ENCODE data around the gene ZNF236. TPM values are rescaled to one million over a fixed set of nuclear protein-coding genes. Genes with fewer than 3 reads are reported as not detected.
A peak's percentile ranks its signal among the peaks of the same experiment; 100 is the strongest.
"Not testable (repeated sequence)": the region's sequence is repeated elsewhere in the genome, so short reads cannot be mapped to it uniquely, and the experiment has no call there.

The ZNF236 gene
- total and polyA plus RNA-seq, 5 experiments from 2014 or later = 4.6 to 25.6 (median 8.4) TPM

DNA sequence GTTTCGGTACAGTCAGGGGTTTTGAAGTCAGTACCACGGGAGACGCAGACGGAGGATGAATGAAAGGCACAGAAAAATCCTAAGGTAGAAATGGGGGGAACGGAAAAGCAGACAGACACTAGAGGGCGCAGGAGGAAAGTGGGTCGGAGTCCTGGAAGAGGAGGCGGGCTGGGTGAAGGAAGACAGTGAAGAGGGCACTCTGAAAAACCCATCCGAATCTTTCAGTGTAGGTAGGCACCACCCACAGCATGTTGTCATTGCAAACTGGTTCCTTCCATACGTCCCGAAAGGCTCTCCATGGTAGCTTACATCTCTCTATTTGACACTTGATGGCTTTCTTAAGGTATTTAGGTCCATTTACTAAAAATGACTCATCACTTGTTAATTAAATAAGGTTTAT, 18.5 kb upstream of the ZNF236 start:
- Mint-ChIP-seq H3K4me1 (peaks cover 10 to 18% (median 11%) of the 10 kb centered on the region in 4 donors), H3K9me3 (no peaks in the 10 kb centered on the region), H3K4me3 (peak overlapping the region in 8 of 10 donors; percentile 4 to 55 (median 26)), H3K27ac (peak overlapping the region in 2 of 10 donors; percentile 1 to 17), H3K36me3 (peaks cover 0 to 12% (median 8%) of the 10 kb centered on the region in 3 donors), H3K27me3 (peaks cover 3 to 14% (median 7%) of the 10 kb centered on the region in 5 donors)
- ATAC-seq (peak; percentile 85 to 87), DNase-seq (peak; percentile 50 to 78 (median 66))
- POLR2A ChIA-PET = interaction anchor here (1.1 kb wide), 1 partner anchor 82 kb away, joined by 3 read pairs; no protein-coding TSS in a partner anchor

DNA sequence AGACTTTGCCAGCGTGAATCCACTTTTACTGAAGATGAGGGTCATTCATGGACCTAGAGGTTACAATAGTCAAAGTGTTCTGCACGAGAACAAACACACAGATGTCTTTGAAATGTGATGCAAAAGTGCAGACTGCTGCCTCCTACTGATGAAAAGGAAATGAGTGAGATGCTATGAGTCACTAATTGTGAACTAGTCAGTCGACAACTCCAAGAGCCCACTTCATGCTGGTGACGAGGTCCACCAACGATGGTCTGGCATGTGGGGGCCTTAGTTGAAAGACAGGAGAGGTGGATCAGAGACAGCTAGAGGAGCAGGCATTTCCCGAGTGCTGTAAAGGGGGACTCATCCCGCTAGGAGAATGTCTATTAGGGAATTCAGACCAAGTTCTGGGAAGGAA, 17.1 kb upstream of the ZNF236 start:
- H3K27ac Mint-ChIP-seq = peak overlapping the region in 1 of 10 donors; percentile 29
- peaks cover 10 to 18% (median 11%) of the 10 kb centered on the region in 4 donors for H3K4me1 Mint-ChIP-seq
- peaks cover 0 to 7% (median 4%) of the 10 kb centered on the region in 5 donors for H3K27me3 Mint-ChIP-seq
- no peak for ATAC-seq
- H3K9me3 Mint-ChIP-seq = no peaks in the 10 kb centered on the region
- peaks cover 0 to 16% (median 6%) of the 10 kb centered on the region in 3 donors for H3K36me3 Mint-ChIP-seq
- POLR2A ChIA-PET = no interaction called here
- no peak overlapping the region for H3K4me3 Mint-ChIP-seq
- no peak for DNase-seq

DNA sequence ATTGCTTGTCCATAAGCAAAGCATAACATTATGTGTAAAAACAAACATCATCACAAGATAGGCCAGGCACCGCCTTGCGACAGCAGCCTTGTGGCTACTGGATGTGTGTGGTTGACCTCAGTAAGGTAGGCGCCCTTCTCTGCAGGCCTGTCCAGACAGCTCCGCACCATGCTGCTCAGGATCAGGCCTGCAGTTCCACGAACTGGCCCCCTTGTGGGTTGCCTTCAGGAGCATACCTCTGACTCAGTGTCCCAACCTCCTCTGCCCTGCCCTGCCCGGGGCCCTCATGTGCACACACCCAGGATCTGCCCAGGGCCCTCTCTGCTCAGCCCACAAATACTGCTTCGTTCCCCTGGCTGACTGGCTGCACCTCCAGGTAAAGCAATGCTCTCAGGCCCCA, 16.1 kb upstream of the ZNF236 start:
- ATAC-seq (no peak), DNase-seq (no peak)
- H3K27ac Mint-ChIP-seq = no peak overlapping the region
- peaks cover 0 to 16% (median 6%) of the 10 kb centered on the region in 3 donors for H3K36me3 Mint-ChIP-seq
- H3K4me3 Mint-ChIP-seq = no peak overlapping the region
- H3K4me1 Mint-ChIP-seq = peaks cover 10 to 16% (median 11%) of the 10 kb centered on the region in 4 donors
- no peaks in the 10 kb centered on the region for H3K9me3 Mint-ChIP-seq
- H3K27me3 Mint-ChIP-seq = peaks cover 0 to 5% (median 0%) of the 10 kb centered on the region in 5 donors
- POLR2A ChIA-PET = no interaction called here

DNA sequence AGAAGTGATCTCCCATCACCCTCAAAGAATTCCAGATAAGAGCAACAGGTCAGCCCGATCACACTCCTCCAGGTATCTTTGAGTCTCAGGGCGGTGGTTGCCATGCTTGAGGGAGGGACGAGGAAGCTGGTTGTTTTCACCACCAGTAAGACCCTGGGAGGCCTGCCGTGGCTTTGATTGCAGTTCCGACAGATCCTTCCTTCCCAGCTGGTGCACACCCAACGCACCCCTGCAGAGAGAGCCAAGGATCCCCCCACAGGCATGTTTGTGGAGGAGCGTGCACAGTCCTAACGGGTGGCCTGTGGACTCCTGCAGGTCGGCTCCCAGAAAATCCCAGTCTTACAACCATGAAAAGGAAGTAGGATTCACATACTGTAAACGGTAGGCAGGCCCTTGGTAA, 13.8 kb upstream of the ZNF236 start:
- H3K36me3 Mint-ChIP-seq = peaks cover 0 to 18% (median 10%) of the 10 kb centered on the region in 3 donors
- POLR2A ChIA-PET = interaction anchor here (0.7 kb wide), 1 partner anchor 621 kb away, joined by 6 read pairs; no protein-coding TSS in a partner anchor
- peaks cover 4 to 5% (median 5%) of the 10 kb centered on the region in 4 donors for H3K4me1 Mint-ChIP-seq
- DNase-seq (no peak), ATAC-seq (no peak)
- H3K27ac Mint-ChIP-seq = no peak overlapping the region
- H3K4me3 Mint-ChIP-seq = no peak overlapping the region
- no peaks in the 10 kb centered on the region for H3K9me3 Mint-ChIP-seq
- H3K27me3 Mint-ChIP-seq = no peaks in the 10 kb centered on the region

DNA sequence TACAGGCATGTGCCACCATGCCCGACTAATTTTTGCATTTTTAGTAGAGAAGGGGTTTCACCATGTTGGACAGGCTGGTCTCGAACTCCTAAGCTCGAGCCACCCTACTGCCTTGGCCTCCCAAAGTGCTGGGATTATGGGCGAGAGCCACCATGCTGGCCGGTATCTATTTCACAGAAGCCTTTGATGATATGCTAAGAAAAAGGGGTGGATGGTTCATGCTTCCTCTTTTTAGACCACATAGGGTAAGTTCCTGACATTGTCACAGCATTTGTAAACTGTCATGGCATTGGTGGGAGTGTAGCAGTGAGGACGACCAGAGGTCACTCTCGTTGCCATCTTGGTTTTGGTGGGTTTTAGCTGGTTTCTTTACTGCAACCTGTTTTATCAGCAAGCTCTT, 10.8 kb upstream of the ZNF236 start:
- H3K4me3 Mint-ChIP-seq, H3K27ac Mint-ChIP-seq, ATAC-seq, H3K27me3 Mint-ChIP-seq, H3K9me3 Mint-ChIP-seq, DNase-seq, H3K4me1 Mint-ChIP-seq: not testable (repeated sequence)
- peaks cover 0 to 43% (median 15%) of the 10 kb centered on the region in 3 donors for H3K36me3 Mint-ChIP-seq
- POLR2A ChIA-PET = interaction anchor here (0.7 kb wide), 1 partner anchor 193 kb away, joined by 3 read pairs; no protein-coding TSS in a partner anchor

DNA sequence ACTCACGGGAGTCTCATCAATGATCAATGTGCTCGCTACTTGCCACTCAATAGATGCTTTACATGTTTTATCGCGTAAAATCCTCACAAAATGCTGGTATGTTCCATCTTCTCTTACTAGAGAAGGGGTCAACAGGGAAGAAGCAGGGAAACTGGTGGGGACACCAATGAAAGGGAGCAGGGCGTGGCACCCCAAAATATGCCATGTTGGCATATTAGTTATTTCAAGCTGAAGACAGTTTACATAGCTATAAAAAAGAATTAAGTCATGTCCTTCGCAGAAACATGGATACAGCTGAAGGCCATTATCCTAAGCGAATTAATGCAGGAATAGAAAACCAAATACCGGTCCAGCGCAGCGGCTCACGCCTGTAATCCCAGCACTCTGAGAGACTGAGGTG, 8.1 kb upstream of the ZNF236 start:
- POLR2A ChIA-PET = no interaction called here
- no peaks in the 10 kb centered on the region for H3K27me3 Mint-ChIP-seq
- peaks cover 0 to 44% (median 11%) of the 10 kb centered on the region in 3 donors for H3K36me3 Mint-ChIP-seq
- H3K4me3 Mint-ChIP-seq = no peak overlapping the region
- no peak for ATAC-seq
- H3K9me3 Mint-ChIP-seq = no peaks in the 10 kb centered on the region
- no peak for DNase-seq
- peak overlapping the region in 1 of 10 donors; percentile 28 for H3K27ac Mint-ChIP-seq
- peaks cover 10 to 23% (median 15%) of the 10 kb centered on the region in 4 donors for H3K4me1 Mint-ChIP-seq

DNA sequence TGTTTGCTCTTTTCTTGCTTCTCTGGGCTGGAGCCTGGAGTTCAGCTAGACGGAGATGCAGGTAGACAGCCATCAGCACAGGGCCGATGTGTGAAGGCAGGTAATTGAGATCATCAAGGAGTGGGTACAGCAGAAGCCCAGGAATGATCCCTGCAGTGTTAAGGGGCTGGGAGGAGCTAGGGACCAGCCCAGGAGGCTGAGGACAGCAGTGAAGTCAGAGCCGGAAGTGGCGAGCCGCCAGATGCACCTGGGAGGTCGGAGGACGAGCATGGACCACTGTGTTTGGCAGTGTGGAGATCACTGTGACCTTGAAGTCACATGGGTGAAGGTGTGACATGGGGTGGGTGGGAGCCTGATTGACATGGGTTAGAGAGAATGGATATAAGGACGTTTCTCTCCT, 6.2 kb upstream of the ZNF236 start:
- DNase-seq (no peak), ATAC-seq (no peak)
- no peaks in the 10 kb centered on the region for H3K9me3 Mint-ChIP-seq
- no peaks in the 10 kb centered on the region for H3K27me3 Mint-ChIP-seq
- H3K27ac Mint-ChIP-seq = peak overlapping the region in 1 of 10 donors; percentile 30
- H3K4me1 Mint-ChIP-seq = peaks cover 18 to 39% (median 33%) of the 10 kb centered on the region in 4 donors
- H3K4me3 Mint-ChIP-seq = no peak overlapping the region
- POLR2A ChIA-PET = interaction anchor here (0.5 kb wide), 1 partner anchor 127 kb away, joined by 3 read pairs; no protein-coding TSS in a partner anchor
- H3K36me3 Mint-ChIP-seq = peaks cover 0 to 45% (median 11%) of the 10 kb centered on the region in 3 donors

DNA sequence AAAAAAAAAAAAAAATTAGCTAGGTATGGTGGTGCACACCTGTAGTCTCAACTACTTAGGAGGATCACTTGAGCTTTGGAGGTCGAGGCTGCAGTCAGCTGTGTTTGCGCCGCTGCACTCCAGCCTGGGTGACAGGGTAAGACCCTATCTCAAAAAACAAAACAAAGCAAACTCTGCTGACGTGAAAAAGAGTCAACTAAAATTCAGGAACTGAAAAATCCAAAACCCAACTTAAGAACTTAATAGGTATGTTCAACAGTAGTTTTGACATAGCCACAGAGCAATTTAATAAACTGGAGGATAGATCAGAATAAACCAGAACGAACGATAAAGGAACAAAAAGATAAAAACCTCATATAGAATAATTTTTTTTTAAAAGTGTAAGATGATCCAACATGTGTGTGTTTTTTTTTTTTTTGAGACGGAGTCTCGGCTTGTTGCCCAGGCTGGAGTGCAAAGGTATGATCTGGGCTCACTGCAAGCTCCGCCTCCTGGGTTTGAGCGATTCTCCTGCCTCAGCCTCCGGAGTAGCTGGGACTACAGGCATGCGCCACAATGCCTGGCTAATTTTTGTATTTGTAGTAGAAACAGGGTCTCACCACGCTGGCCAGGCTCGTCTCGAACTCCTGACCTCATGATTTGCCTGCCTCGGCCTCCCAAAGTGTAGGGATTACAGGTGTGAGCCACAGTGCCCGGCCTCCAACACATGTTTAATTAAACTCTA, 4.3 kb upstream of the ZNF236 start:
- POLR2A ChIA-PET = interaction anchor here (0.6 kb wide), 3 partner anchors 91 to 1747 kb away, joined by 3 read pairs; no protein-coding TSS in a partner anchor
- peaks cover 0 to 42% (median 9%) of the 10 kb centered on the region in 3 donors for H3K36me3 Mint-ChIP-seq
- H3K27ac Mint-ChIP-seq = peak overlapping the region in 1 of 10 donors; percentile 10
- DNase-seq (no peak), ATAC-seq (no peak)
- H3K9me3 Mint-ChIP-seq = no peaks in the 10 kb centered on the region
- no peaks in the 10 kb centered on the region for H3K27me3 Mint-ChIP-seq
- H3K4me3 Mint-ChIP-seq = no peak overlapping the region
- H3K4me1 Mint-ChIP-seq = peaks cover 17 to 42% (median 37%) of the 10 kb centered on the region in 4 donors

DNA sequence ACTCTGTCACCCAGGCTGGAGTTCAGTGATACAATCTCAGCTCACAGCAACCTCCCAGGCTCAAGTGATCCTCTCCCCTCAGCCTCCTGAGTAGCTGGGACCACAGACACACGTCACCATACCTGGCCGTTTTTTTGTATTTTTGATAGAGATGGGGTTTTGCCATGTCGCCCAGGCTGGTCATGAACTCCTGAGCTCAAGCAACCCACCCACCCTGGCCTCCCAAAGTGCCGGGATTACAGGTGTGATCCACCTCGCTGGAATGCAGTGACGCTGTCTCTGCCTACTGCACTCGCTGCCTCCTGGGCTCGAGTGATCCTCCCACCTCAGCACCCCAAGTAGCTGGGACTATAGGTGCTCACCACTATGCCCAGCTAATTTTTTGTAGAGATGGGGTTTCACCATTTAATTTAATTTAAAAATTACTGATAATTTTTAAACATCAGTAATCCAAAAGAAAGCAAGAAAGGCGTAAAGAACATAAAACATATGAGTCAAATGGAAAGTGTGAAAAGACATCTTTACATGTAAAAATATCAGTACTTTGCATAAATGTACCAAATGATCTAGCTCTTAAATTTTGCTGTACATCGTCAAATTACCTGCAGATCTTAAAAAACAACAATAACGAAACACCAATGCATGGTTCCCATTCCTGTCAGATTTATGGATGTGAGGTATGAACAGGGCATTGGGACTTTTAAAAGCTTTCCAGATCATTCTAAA, 2.8 kb upstream of the ZNF236 start:
- POLR2A ChIA-PET = interaction anchor here (1.1 to 1.3 kb wide), 2 partner anchors 98 to 236 kb away, joined by 3 read pairs; no protein-coding TSS in a partner anchor
- peak overlapping the region in 6 of 10 donors; percentile 11 to 98 (median 44) for H3K27ac Mint-ChIP-seq

DNA sequence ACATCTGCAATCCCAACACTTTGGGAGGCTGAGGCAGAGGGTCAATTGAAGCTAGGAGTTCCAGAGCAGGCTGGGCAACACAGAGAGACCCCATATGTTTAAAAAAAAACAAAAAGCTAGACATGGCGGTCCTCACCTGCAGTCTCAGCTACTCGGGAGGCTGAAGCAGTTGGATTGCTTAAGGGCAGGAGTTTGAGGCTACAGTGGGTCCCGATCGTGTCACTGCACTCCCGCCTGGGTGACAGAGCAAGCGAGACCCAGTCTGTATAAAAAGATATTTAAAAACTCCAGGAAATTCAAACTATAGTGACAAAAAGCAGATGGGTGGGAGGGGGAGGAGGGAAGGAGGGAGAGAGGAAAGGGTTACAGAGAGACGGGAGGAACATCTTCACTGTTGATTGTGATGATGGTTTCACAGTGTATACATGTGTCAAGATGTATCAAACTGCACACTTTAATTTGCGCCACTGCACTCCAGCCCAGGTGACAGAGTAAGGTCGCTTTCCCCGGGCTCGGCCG, 942 bp upstream of the ZNF236 start:
- Mint-ChIP-seq H3K36me3 (peaks cover 0 to 18% (median 2%) of the 10 kb centered on the region in 3 donors), H3K4me1 (peaks cover 22 to 61% (median 56%) of the 10 kb centered on the region in 4 donors), H3K27ac (peak overlapping the region; percentile 91 to 98 (median 96)), H3K27me3 (no peaks in the 10 kb centered on the region), H3K4me3 (peak overlapping the region; percentile 90 to 96 (median 93)), H3K9me3 (no peaks in the 10 kb centered on the region)
- POLR2A ChIA-PET = interaction anchor here (0.7 to 1.2 kb wide), 3 partner anchors 32 to 242 kb away, joined by 3 to 4 read pairs (median 3); no protein-coding TSS in a partner anchor
- ATAC-seq (no peak), DNase-seq (peak in 1 of 10 donors; percentile 26)

More for the DNA sequence above, 2.8 kb upstream of the ZNF236 start:
- DNase-seq (no peak), ATAC-seq (no peak)
- Mint-ChIP-seq H3K4me1 (peaks cover 22 to 55% (median 48%) of the 10 kb centered on the region in 4 donors), H3K4me3 (peak overlapping the region in 9 of 10 donors; percentile 18 to 96 (median 92)), H3K36me3 (peaks cover 0 to 35% (median 7%) of the 10 kb centered on the region in 3 donors), H3K27me3 (no peaks in the 10 kb centered on the region), H3K9me3 (no peaks in the 10 kb centered on the region)

DNA sequence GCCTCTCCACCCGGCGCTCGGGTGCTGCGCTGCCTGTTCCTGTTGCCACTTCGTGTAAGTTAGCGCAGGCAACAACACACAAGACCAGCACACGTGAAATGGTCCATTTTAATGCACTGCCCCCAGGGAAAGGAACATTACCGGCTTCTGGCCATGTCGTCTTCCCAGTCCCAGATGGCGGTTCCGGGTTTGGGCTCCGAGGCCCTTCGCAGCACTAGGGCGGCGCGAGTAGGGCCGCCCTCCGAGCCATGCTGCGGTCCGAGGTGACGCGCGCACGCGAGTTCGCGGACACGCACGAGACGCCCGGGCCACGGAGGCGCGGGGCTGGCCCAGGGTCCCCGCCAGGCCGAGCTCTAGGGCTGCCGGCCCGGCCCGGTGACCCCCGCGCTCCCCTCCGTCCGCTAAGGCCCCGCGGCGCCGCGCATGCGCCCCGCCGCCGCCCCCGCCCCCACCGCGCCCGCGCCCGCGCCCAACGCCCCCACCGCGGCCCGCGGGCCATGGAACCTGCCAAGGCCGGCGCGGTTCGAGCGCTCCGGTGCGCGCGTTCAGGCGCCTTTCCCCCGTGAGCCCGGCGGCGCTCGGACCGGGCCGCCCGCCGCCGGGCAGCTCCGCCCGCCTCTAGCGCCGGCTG, 367 bp upstream of the ZNF236 start:
- ATAC-seq = peak; percentile 74 to 79
- no peaks in the 10 kb centered on the region for H3K9me3 Mint-ChIP-seq
- peaks cover 0 to 13% (median 2%) of the 10 kb centered on the region in 3 donors for H3K36me3 Mint-ChIP-seq
- POLR2A ChIA-PET = interaction anchor here (0.6 to 1.2 kb wide), 6 partner anchors 10 to 329 kb away, joined by 3 to 5 read pairs (median 3); no protein-coding TSS in a partner anchor
- peaks cover 22 to 61% (median 57%) of the 10 kb centered on the region in 4 donors for H3K4me1 Mint-ChIP-seq
- peak overlapping the region; percentile 90 to 96 (median 93) for H3K4me3 Mint-ChIP-seq
- no peaks in the 10 kb centered on the region for H3K27me3 Mint-ChIP-seq
- H3K27ac Mint-ChIP-seq = peak overlapping the region; percentile 91 to 98 (median 96)
- peak; percentile 47 to 80 (median 66) for DNase-seq

Data from naive thymus-derived CD8-positive, alpha-beta T cell (primary cell).